ENCODE results near the gene TMEM161B. TPM values are rescaled to one million over a fixed set of nuclear protein-coding genes. Genes with fewer than 3 reads are reported as not detected.
"Not testable (repeated sequence)": the region's sequence is repeated elsewhere in the genome, so short reads cannot be mapped to it uniquely, and the experiment has no call there.

The TMEM161B gene
- total RNA-seq, 6 donors from 2014 or later: 8.5 to 35.5 (median 13.8) TPM

DNA sequence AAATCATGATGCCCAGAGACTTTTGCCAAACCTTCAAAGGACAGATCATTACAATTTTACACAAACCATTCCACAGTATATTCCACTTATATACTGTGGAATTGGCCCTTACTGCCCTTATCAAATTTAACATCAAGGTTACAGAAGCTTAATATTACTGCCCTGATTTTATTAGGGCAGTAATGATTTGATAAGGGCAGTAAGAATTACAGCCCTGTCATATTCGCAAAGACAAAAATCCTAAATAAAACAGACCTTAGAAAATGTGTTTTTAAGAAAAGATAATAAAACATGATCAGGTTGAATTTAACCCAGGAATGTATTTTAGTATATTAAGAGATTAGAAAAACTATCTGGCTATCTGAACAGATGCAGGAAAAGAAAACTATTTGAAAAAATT lies 7.7 kb upstream of the TMEM161B start:
- ATAC-seq (ENCODE audit: low FRiP score in 2 of 2) (no peak), DNase-seq (no peak)
- WGBS, 2 donors: 96 to 100% methylated on average over 1 of the region's 1 CpG
- Histone ChIP-seq H3K27ac (no peak overlapping the region), H3K36me3 (peaks cover 0 to 37% (median 3%) of the 10 kb centered on the region in 4 donors), H3K4me1 (no peaks in the 10 kb centered on the region), H3K27me3 (no peaks in the 10 kb centered on the region), H3K4me3 (no peak overlapping the region), H3K9me3 (no peaks in the 10 kb centered on the region)
- TF ChIP-seq, protein P1, sequence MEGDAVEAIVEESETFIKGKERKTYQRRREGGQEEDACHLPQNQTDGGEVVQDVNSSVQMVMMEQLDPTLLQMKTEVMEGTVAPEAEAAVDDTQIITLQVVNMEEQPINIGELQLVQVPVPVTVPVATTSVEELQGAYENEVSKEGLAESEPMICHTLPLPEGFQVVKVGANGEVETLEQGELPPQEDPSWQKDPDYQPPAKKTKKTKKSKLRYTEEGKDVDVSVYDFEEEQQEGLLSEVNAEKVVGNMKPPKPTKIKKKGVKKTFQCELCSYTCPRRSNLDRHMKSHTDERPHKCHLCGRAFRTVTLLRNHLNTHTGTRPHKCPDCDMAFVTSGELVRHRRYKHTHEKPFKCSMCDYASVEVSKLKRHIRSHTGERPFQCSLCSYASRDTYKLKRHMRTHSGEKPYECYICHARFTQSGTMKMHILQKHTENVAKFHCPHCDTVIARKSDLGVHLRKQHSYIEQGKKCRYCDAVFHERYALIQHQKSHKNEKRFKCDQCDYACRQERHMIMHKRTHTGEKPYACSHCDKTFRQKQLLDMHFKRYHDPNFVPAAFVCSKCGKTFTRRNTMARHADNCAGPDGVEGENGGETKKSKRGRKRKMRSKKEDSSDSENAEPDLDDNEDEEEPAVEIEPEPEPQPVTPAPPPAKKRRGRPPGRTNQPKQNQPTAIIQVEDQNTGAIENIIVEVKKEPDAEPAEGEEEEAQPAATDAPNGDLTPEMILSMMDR (IDR thresholded peaks at IDR 0.05): no peak
- TF ChIP-seq POLR2A (IDR thresholded peaks at IDR 0.05): no peak
- no peak for TF ChIP-seq POLR2AphosphoS5 (IDR thresholded peaks at IDR 0.05)
- TF ChIP-seq EP300 (IDR thresholded peaks at IDR 0.05): no peak

- peaks cover 0 to 2% (median 1%) of the 10 kb centered on the region in 4 donors for H3K4me1 ChIP-seq
- no peak for TF ChIP-seq EP300 (IDR thresholded peaks at IDR 0.05)
- no peak for TF ChIP-seq POLR2A (IDR thresholded peaks at IDR 0.05)
- TF ChIP-seq, protein P1 (IDR thresholded peaks at IDR 0.05): no peak
- no peak for TF ChIP-seq POLR2AphosphoS5 (IDR thresholded peaks at IDR 0.05)
- no peaks in the 10 kb centered on the region for H3K27me3 ChIP-seq
- no peaks in the 10 kb centered on the region for H3K9me3 ChIP-seq
- H3K4me3 ChIP-seq: no peak overlapping the region
- H3K27ac ChIP-seq: no peak overlapping the region
- DNase-seq: no peak
- ATAC-seq (ENCODE audit: low FRiP score in 2 of 2): no peak
- H3K36me3 ChIP-seq: peaks cover 0 to 45% (median 3%) of the 10 kb centered on the region in 4 donors
Measured at GRCh38 chr5:88275581-88275980, 6.9 kb upstream of the TMEM161B start.

DNA sequence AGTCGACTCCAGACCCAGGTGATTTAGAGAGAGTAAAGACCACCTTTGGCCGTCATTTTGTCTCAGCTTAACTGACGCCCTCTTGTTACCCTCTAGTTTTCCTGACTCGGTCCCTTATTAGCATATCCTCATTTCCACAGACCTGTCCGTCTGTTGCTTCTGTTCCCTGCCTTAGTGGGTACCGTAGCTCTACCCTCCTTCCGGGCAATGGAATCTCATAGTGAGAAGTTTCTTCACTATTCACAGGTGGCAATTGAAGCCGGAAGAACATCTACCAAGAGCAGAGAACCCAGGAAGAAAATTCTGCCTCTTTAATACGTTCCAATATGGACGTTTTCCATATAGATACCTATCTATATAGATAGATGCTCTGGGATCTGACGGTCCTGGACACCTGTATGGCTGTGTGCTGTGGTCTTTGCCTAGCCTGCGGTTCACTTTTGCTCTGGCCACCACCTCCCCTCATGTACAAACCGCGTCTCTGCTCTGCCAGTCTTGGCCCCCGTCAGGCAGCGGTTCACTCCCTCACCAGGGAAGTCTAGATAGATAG lies 652 bp upstream of the TMEM161B start:
- no peak for TF ChIP-seq EP300 (IDR thresholded peaks at IDR 0.05)
- TF ChIP-seq POLR2AphosphoS5 (IDR thresholded peaks at IDR 0.05): no peak
- TF ChIP-seq, protein P1 (IDR thresholded peaks at IDR 0.05): no peak
- TF ChIP-seq POLR2A (IDR thresholded peaks at IDR 0.05): no peak
- H3K9me3 ChIP-seq: no peaks in the 10 kb centered on the region
- 9 to 14% methylated on average over 15 to 16 of the region's 16 CpGs for WGBS, 2 donors
- H3K36me3 ChIP-seq: peaks cover 0 to 34% (median 3%) of the 10 kb centered on the region in 4 donors
- peak overlapping the region; percentile 64 to 88 (median 78) for H3K27ac ChIP-seq
- no peaks in the 10 kb centered on the region for H3K27me3 ChIP-seq
- peak overlapping the region; percentile 65 to 83 (median 80) for H3K4me3 ChIP-seq
- DNase-seq (no peak), ATAC-seq (ENCODE audit: low FRiP score in 2 of 2) (peak; percentile 45 to 65)
- peaks cover 13 to 27% (median 22%) of the 10 kb centered on the region in 4 donors for H3K4me1 ChIP-seq

- not testable (repeated sequence) for ATAC-seq (ENCODE audit: low FRiP score in 2 of 2); H3K27me3 ChIP-seq; H3K27ac ChIP-seq; DNase-seq; H3K9me3 ChIP-seq; H3K36me3 ChIP-seq; H3K4me3 ChIP-seq
- 93 to 94% methylated on average over 2 of the region's 2 CpGs for WGBS, 2 donors
- peaks cover 10 to 17% (median 14%) of the 10 kb centered on the region in 4 donors for H3K4me1 ChIP-seq
Measured at GRCh38 chr5:88264565-88264964, 4.1 kb downstream of the TMEM161B start.

- 95 to 99% methylated on average over 2 of the region's 2 CpGs for WGBS, 2 donors
- TF ChIP-seq, protein P1 (IDR thresholded peaks at IDR 0.05): no peak
Measured at GRCh38 chr5:88263349-88263748, 5.3 kb downstream of the TMEM161B start.

More at GRCh38 chr5:88263349-88263748, 5.3 kb downstream of the TMEM161B start:
- no peak for ATAC-seq (ENCODE audit: low FRiP score in 2 of 2)
- H3K4me1 ChIP-seq: peaks cover 8 to 13% (median 12%) of the 10 kb centered on the region in 4 donors
- H3K36me3 ChIP-seq: no peaks in the 10 kb centered on the region
- no peak overlapping the region for H3K27ac ChIP-seq
- H3K4me3 ChIP-seq: no peak overlapping the region
- H3K9me3 ChIP-seq: no peaks in the 10 kb centered on the region
- no peak for DNase-seq
- no peaks in the 10 kb centered on the region for H3K27me3 ChIP-seq

Data from upper lobe of left lung (tissue), 6 donors.